NK-92 treated with Interleukin-12 subunit alpha and Interleukin-12 subunit beta, amount 100 ng/mL, for 24 hours (cell line): ENCODE results near the gene WDR37.
"Not testable (repeated sequence)": the region's sequence is repeated elsewhere in the genome, so short reads cannot be mapped to it uniquely, and the experiment has no call there.

ENCODE experiments used
- DNase-seq: peaks from one replicate; lab custom pipeline; 2025; lab: John Stamatoyannopoulos, UW

Gene WDR37

GRCh38 chr10:1041514-1041913 is 14.7 kb upstream of the WDR37 start:
- DNase-seq = no peak

- DNase-seq = no peak
Measured at GRCh38 chr10:1043532-1043995, 12.6 kb upstream of the WDR37 start.

DNA sequence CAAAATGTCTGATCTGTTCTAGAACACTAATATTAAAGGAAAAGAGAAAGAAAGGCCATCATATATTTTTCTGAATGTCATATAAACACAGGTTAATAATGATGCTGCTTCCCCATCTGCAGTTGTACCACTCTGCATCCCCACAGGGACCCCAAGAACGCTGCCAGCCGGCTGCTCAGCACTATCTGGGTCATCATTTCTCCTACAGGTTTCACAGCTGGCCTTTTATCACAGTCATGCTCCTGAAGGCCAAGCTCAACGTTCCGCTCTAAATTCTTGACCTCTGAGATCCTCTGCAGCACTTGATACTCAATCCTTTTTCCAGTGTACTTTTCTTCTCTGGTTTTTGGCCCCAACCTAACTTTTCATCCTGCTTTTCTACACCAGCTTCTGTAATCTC is 12.0 kb upstream of the WDR37 start:
- DNase-seq = no peak

- DNase-seq = no peak
Measured at GRCh38 chr10:1044964-1045363, 11.2 kb upstream of the WDR37 start.

DNA sequence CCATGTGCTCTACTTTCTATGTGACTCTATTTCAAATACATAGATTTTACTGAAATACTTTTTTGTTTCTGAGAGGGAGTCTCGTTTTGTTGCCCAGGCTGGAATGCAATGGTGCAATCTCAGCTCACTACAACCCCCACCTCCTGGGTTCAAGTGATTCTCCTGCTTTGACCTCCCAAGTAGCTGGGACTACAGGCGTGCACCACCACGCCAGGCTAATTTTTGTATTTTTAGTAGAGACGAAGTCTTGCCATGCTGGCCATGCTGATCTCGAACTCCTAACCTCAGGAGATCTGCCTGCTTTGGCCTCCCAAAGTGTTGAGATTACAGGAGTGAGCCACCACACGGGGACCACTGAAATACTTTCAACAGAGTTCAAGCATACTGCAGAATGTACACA is 10.8 kb upstream of the WDR37 start:
- no peak for DNase-seq

GRCh38 chr10:1047937-1048336 is 8.2 kb upstream of the WDR37 start:
- DNase-seq = no peak

- DNase-seq = no peak
Measured at GRCh38 chr10:1048349-1048731, 7.8 kb upstream of the WDR37 start.

GRCh38 chr10:1048732-1049424 is 7.3 kb upstream of the WDR37 start, which contains the start of gene IDI1:
Gene IDI1 (minus strand): TSS chr10:1049119. CDS start chr10:1049003, 116 bp downstream.
- DNase-seq = peak; percentile 100

GRCh38 chr10:1049425-1049958 is 6.7 kb upstream of the WDR37 start:
- no peak for DNase-seq

- DNase-seq = no peak
Measured at GRCh38 chr10:1050145-1050544, 6.0 kb upstream of the WDR37 start.

DNA sequence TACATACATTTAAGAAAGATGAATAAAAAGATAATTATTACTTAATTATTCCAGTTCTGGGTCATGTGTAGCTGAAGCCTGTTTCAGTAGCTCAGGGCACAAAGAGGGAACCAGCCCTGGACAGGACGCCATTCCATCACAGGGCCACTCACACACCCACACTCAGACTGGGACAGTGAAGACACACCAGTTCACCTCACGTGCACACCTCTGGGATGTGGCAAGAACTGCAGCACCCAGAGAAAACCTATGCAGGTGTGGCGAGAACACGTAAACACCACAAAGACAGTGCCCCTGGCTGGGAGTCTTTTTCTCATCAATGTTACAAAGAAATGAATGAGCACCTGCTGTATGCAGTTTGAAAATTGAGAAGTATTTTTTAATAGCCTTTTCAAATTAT is 5.6 kb upstream of the WDR37 start:
- DNase-seq = no peak

DNA sequence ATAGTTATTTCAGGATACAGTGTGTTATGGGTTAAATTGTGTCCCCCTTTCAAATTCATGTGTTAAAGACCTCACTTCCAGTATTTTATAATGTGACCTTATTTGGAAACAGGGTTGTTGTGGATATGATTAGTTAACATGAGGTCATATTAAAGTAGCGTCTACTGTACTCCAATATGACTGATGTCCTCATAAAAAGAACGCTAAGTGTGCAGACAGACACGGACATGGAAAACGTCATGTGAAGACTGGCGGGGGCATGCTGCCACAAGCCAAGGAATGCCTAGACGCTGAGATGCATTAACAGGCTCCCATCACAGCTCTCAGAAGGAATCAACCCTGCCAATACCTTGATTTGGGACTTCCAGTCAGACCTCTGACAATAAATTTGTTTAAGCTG is 1.5 kb upstream of the WDR37 start:
- DNase-seq = no peak

- no peak for DNase-seq
Measured at GRCh38 chr10:1057106-1057657, 997 bp downstream of the WDR37 start.

- no peak for DNase-seq
Measured at GRCh38 chr10:1058017-1058416, 1.8 kb downstream of the WDR37 start.

GRCh38 chr10:1059902-1060301 is 3.7 kb downstream of the WDR37 start:
- DNase-seq = no peak

DNA sequence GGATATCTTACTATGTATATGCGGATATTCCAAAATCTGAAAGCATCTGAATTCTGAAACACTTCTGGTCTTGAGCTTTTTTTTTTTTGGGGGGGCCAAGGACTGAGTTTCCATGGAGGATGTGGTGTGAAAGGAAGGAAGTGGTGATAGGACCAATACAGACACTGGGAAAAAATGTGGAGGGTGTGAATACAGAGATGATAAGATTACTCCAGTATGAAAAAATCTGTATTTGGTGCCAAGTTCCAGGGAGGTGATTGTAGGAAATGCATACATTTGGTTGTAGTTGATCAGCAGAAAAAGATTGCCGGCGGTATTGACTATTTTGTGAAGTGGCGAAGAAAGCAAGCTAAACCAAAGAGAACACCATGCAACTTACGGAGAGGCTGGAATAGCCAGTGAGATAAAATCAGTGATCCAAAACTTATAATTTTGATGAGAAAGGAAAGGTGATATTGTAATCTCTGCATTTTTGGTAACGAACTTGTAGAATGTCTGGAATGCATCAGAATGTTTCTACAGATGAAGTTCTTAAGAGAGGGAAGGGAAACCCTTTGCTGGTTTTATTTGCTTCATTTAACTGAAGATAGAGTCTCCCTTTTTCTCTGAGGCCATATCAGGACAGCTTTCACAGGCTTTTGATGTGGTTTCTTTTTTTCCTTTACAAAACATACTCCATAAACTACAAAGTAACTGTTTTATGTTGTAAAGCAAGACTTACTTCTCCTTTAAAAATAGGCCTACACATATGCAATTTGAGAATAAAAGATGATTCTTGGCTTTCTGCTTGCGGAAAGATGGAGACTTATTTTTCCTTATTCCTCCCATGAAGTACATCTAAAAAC is 6.0 kb downstream of the WDR37 start:
- no peak for DNase-seq

GRCh38 chr10:1063232-1063865 is 7.2 kb downstream of the WDR37 start:
- DNase-seq = no peak

DNA sequence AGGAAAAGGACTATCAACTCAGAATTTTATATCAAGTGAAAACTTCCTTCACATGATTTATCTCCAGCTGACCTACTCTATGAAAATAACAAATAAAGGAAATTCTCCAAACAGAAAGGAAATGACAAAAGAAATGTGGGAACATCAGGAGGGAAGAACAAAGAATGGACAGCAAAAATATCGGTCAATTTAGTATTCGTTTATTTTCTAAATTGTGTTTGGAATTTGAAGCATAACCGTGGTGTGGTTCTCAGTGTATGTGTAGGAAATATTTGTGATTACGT is 8.7 kb downstream of the WDR37 start:
- no peak for DNase-seq

DNA sequence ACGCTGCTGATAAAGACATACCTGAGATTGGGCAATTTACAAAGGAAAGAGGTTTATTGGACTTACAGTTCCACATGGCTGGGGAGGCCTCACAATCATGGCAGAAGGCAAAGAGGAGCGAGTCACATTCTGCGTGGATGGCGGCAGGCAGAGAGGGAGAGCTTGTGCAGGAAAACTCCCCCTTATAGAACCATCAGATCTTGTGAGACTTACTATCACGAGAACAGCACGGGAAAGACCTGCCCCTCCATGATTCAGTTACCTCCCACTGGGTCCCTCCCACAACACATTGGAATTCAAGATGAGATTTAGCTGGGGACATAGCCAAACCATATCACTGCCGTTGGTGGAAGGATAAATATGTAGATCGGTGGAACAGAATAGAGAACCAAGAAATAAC is 10.5 kb downstream of the WDR37 start:
- DNase-seq = not testable (repeated sequence)

GRCh38 chr10:1068380-1069361 is 12.5 kb downstream of the WDR37 start:
- DNase-seq = no peak

DNA sequence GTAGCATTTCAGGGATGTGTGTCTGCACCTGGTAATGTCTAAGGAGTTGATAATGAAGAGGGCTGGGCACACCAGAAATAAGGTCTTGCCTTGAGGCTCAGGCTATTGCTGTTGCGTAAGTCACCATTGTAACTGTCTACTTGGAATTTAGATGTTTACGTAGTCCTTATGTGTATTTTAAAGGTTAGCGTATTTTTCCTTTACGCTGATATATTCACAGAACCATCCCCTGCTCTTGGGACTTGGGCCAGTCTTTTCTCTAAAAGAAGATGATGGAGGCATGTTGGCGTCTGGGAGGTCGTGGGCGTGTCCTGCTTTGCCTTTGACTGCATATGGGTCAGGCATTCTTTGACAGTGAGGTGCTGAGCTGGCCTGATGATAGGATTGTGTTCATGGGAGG is 14.7 kb downstream of the WDR37 start:
- DNase-seq = no peak
